Amniotic stem cell (primary cell): ENCODE results near the gene GAGE13.
"Not testable (repeated sequence)": the region's sequence is repeated elsewhere in the genome, so short reads cannot be mapped to it uniquely, and the experiment has no call there.

Experiments
- DNase-seq: peaks from one replicate; lab custom pipeline; 2025; lab: John Stamatoyannopoulos, UW

The GAGE13 gene

GRCh38 chrX:49331841-49332240, 459 bp downstream of the GAGE13 start:
- not testable (repeated sequence) for DNase-seq

DNA sequence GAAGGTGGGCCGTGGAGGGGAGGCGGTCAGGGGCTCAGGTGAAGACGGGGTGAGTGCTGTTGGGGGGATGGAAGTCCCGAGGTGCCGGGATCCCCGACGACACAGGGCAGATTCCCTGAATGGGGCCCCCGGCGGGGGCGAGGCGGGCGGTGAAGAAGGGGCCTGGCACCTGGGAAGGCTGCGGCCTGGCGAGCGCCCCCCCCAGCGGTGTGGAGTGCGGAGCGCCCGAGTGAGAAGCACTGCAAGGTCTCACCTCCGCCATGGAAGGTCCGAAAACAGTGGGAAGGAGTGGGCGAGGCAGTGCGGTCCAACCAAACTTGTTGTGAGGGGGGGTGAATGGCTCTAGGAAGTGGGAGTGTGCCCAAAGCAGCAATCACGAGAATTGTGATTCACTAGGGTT, 10.1 kb downstream of the GAGE13 start:
- DNase-seq = not testable (repeated sequence)

GRCh38 chrX:49344496-49345175, 13.3 kb downstream of the GAGE13 start:
- not testable (repeated sequence) for DNase-seq

DNA sequence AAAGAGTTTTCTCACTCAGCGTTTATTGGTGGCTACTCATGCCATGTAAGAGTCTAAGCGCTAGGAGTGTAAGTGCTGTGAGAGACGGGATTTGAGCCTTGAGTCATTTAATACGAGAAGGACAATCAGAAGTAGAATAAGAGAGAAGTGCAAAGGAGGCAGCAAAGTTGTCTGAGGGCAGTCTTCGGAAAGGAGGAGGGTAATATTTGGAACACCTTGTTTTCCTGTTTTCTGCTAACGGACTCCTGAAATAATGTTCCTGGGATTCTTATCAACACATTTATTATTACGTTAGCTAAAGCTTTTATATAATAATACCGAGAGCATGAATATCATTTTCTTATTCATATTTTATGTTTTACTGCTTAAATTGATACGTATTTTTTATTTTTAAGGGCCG, 14.0 kb downstream of the GAGE13 start:
- not testable (repeated sequence) for DNase-seq

GRCh38 chrX:49346150-49346549, 14.8 kb downstream of the GAGE13 start:
- DNase-seq = not testable (repeated sequence)
